HG03097 (cell line): ENCODE results near the gene ULK1.
"Not testable (repeated sequence)": the region's sequence is repeated elsewhere in the genome, so short reads cannot be mapped to it uniquely, and the experiment has no call there.

Source experiments
- ATAC-seq: cut with Tn5 transposase; IDR thresholded peaks from one replicate; pipeline ENCODE4 v1.9.1; 2021; ENCODE audit not compliant: unreplicated experiment, low FRiP score

ULK1 gene

GRCh38 chr12:131960590-131961325 lies 66.3 kb downstream of the ULK1 start:
- ATAC-seq = not testable (repeated sequence)

DNA sequence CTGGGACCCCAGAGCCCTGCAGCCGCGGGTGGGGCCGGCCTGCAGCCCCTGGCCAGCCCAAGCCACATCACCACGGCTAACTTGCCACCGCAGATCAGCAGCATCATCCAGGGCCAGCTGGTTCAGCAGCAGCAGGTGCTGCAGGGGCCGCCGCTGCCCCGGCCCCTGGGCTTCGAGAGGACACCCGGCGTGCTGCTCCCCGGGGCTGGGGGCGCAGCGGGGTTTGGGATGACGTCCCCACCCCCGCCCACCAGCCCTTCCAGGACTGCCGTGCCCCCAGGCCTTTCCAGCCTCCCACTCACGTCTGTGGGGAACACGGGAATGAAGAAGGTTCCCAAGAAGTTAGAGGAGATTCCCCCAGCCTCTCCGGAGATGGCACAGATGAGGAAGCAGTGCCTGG lies 66.9 kb downstream of the ULK1 start:
- ATAC-seq = not testable (repeated sequence)

DNA sequence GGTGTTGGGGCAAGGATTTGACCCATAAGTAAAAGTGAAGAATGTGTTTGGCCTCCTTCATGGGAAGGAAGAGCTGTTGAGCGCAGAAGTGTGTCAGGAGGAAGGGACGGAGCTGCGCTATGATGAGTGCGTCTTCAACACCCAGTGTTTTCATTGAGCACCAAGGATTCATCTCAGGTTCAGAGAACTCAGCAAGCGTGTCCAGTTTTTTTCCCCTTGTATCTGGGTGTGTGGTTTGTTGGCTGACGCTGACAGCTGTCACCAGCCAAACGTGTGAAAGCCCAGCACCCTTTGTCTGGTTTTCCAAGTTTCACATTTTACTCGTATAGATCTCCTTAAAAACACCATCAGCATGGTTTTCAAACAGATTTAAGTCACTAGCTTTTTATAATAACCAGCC lies 67.6 kb downstream of the ULK1 start:
- ATAC-seq = no peak

DNA sequence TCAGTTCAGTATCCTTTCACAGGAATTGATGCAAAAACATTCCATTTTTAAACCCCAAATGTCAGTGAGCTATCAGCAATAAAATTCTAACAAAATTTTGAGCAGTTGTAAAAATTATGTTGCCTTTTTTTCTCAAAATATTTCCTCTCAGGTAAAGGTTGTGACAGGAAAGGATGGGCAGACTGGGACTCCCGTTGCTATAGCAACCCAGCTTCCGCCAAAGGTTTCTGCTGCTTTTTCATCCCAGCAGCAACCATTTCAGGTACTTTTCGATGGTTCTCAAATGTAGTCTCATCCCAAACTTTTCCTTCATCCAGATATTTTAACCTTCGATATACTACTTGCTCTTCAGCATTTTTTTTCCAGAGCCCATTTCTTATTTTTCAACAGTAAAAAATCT lies 69.0 kb downstream of the ULK1 start:
- ATAC-seq = no peak

DNA sequence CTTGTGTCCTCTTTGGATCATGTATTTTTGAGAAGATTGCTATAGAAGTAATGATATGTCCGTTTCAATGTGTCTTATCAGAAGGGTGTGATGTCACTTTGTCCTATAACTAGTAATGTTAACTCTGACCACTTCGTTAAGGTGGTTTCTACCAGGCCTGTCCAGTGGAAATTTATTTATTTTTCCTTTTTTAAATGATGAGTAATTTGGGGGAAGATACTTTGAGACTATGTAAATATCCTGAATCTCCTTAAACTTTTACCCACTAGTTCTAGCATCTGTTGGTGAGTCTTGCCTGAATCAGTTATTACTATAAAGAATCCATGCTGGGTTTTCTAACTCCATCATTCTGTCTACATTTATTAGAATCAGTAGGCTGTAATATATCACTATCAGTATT lies 70.7 kb downstream of the ULK1 start:
- ATAC-seq = no peak

- no peak for ATAC-seq
These were observed 76.8 kb downstream of the ULK1 start for GRCh38 chr12:131971226-131971625.
